K562 treated with DMSO at 1 percent for 48 hours (cell line): ENCODE data around the gene NUP85. TPM values are rescaled to one million over a fixed set of nuclear protein-coding genes. Genes with fewer than 3 reads are reported as not detected.

Experiments
- total RNA-seq: library from RNA; unstranded; fragments of 300-600 nt; gene quantifications from 2 replicates; pipeline ENCODE4 v1.2.3, GENCODE V29; 2022; ENCODE audit warnings: low replicate concordance; ENCODE audit errors: extremely low read depth

Gene NUP85, protein sequence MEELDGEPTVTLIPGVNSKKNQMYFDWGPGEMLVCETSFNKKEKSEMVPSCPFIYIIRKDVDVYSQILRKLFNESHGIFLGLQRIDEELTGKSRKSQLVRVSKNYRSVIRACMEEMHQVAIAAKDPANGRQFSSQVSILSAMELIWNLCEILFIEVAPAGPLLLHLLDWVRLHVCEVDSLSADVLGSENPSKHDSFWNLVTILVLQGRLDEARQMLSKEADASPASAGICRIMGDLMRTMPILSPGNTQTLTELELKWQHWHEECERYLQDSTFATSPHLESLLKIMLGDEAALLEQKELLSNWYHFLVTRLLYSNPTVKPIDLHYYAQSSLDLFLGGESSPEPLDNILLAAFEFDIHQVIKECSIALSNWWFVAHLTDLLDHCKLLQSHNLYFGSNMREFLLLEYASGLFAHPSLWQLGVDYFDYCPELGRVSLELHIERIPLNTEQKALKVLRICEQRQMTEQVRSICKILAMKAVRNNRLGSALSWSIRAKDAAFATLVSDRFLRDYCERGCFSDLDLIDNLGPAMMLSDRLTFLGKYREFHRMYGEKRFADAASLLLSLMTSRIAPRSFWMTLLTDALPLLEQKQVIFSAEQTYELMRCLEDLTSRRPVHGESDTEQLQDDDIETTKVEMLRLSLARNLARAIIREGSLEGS
- 597 TPM in 1 of 2 replicates, not detected in the other for total RNA-seq

DNA sequence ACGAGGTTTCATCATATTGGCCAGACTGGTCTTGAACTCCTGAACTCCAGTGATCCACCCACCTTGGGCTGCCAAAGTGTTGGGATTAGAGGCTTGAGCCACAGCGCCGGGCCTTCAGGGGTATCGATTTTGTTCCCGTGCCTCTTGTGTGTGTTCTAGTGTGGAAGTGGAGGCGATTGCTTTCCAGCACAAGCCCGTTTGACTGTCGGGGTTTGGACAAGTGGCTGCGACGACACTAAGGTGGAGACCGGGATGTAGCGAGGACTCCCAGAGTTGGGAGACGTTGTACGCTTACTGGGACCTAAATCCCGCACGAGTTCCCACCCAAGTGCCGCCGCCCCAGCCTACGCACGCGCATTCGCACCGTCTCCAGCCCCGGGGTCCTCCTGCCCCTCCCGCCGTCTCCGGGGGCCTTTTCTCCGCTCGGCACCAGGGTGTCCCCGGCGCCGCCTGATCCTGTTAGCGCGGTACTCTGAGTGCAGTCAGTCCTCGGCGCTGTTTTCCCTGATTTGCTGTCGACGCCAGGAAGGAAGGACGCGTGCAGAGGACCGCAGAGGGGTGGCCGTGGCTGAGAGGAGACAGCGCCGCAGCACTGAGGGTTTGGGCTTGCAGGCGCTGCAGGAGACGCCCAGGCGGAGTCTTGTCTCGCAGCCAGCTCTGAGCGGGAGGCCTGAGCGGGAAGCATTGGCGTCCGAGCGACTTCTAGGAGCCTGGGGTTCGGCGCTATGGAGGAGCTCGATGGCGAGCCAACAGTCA is at the start of gene NUP85:
NUP85 (plus strand) TSS at position 643 of the 756 bp plus-strand sequence; CDS start at position 726, 83 bp downstream.

DNA sequence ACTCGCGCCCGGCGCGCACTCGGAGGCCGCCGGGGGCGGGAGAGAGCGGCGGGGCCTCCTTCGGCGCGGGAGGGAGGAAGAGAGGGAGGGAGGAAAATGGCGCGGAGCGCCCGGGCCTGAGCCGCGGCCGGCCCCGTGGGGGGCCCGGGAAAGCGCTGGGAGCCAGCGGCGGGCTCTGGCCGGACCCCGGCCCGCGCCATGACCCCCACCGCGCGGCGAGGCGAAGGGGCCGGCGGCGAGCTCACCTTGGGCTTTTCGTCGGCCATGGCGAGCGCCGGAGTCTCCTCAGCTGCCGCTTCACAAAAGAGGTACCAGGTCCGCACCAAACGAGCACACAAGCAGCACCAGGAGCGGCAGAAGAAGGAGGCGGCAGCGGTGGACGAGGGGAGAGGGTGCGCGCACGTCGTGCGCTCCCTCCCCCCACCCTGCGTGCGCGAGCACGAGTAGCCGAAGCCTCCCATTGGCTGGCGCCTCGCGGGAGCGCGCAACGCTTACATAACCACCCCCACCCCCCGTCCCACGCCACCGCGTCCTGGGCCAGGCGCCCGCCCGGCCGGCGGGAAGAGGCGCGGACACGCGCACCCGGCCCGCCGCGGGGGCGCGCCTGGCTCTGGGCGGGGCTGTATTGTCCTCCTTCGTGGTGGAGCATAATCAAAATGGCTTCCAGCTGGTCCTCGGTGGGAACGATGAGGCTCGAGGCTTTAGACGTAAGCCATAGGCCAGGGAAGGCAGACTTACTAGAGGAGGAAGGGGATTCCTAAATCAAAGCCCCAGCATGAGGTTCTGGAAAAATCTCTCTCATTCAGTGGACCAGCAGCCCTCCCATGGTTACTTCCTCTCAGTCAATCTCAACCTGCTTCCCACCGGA is 22.7 kb upstream of the NUP85 start, which contains the start of gene SUMO2:
SUMO2 (minus strand) TSS at position 391 of the 868 bp plus-strand sequence; CDS start at position 266, 125 bp downstream.

DNA sequence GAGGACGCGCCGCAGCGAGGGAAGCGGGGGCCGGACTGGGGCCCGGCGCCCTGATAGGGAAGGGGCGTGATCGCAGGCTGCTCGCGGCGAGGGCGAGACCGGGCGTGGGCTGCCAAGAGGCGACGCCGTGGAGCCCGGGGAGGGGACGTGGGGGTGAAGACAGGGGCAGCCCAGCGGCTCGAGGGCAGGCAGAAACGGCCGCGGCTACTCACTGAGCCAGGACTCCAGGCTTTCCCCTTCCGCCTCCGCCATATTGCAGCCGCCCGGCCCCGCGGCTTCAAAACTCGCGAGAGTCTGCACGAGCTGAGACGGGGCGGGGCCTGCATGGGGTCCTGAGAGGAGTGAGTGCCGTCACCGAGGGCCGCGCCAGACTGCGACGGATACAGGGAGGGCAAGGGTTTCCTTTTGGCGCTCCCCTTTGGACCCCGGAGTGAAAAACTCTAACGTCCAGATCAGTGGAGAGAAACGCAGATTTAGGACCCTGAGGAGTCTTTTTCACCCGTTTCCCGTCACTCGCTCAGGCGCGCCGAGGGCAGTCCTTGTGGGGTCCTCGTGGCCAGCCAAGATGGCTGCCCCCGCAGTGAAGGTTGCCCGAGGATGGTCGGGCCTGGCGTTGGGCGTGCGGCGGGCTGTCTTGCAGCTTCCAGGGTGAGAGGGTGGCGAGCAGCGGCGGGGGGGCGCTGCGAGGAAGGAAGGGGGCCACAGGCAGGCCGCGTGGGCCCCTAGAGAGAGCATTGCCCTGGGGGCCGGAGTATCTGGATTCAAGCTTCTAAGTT is 56.0 kb downstream of the NUP85 start, which contains the start of the genes GGA3 and MRPS7:
GGA3 (minus strand) TSS at position 271 of the 776 bp plus-strand sequence; CDS start at position 252, 19 bp downstream.
MRPS7 (plus strand) TSS at position 544 of the 776 bp plus-strand sequence; CDS start at position 566, 22 bp downstream.

DNA sequence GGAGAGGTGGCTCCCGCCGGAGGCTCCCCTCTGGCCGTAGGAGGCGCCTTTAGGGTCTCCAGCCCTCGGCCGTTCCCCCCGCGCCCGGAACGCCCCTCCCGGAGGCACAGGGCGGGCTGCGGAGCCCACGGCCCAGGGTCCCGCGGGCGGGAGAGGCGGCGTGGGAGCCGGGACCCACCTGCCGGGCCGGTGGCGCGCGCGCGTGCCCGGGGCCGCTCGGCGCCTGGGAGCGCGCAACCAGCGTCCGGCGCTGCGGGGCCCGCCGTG is 65.4 kb downstream of the NUP85 start, which contains the start of gene MIF4GD:
MIF4GD (minus strand) TSS at position 266 of the 267 bp plus-strand sequence. CDS start 1,036 bp downstream, outside the sequence.

Other genes with a start within 250 kb of the NUP85 start
- gene HID1, start 232.9 kb upstream of the NUP85 start, total RNA-seq = not detected in 2 replicates
- gene CDR2L, start 218.0 kb upstream of the NUP85 start, total RNA-seq = not detected in 2 replicates
- gene MRPL58, start 193.0 kb upstream of the NUP85 start, total RNA-seq = not detected in 2 replicates
- not detected in 2 replicates for gene ATP5PD, start 158.7 kb upstream of the NUP85 start, total RNA-seq
- not detected in 2 replicates for gene KCTD2, start 158.5 kb upstream of the NUP85 start, total RNA-seq
- not detected in 2 replicates for gene SLC16A5, start 117.7 kb upstream of the NUP85 start, total RNA-seq
- not detected in 2 replicates for gene ARMC7, start 95.7 kb upstream of the NUP85 start, total RNA-seq
- not detected in 2 replicates for gene NT5C, start 73.9 kb upstream of the NUP85 start, total RNA-seq
- gene JPT1, start 51.2 kb upstream of the NUP85 start, total RNA-seq = not detected in 2 replicates
- not detected in 2 replicates for gene SUMO2, start 22.7 kb upstream of the NUP85 start, total RNA-seq
- not detected in 2 replicates for gene GGA3, start 55.9 kb downstream of the NUP85 start, total RNA-seq
- not detected in 2 replicates for gene MRPS7, start 56.2 kb downstream of the NUP85 start, total RNA-seq
- gene MIF4GD, start 65.6 kb downstream of the NUP85 start, total RNA-seq = not detected in 2 replicates
- gene SLC25A19, start 83.8 kb downstream of the NUP85 start, total RNA-seq = not detected in 2 replicates
- 308 TPM in 1 of 2 replicates, not detected in the other for gene GRB2, start 200.0 kb downstream of the NUP85 start, total RNA-seq